GM12873 (cell line): ENCODE measurements around the gene C5orf22.

Experiments
- TF ChIP-seq, protein P1 (sequence below): IDR thresholded peaks from 2 replicates; pipeline ENCODE4 v1.5.1; 2012; ENCODE audit warnings: low read depth, mild to moderate bottlenecking, moderate library complexity, low read length, control low read depth; ENCODE audit not compliant: insufficient read depth; ENCODE audit errors: missing control alignments

Gene C5orf22

DNA sequence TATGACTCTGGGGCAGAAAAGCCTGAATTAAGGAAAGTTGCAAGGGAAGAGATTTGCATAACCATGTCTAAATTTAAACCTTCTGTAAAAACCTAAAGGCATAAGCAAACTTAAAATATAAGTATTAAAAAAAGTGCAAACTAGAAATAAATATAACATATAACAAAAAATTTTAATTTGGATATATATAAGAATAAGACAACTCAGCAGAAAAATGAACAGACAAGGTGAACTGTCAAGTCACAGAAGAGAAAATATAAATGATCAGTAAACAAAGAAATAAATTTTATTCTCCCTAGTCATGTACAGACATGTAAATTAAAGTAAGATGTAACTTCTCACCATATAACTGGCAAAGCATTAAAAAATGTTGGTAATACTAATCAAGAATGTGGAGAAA, 37.0 kb downstream of the C5orf22 start:
- TF ChIP-seq, protein P1, sequence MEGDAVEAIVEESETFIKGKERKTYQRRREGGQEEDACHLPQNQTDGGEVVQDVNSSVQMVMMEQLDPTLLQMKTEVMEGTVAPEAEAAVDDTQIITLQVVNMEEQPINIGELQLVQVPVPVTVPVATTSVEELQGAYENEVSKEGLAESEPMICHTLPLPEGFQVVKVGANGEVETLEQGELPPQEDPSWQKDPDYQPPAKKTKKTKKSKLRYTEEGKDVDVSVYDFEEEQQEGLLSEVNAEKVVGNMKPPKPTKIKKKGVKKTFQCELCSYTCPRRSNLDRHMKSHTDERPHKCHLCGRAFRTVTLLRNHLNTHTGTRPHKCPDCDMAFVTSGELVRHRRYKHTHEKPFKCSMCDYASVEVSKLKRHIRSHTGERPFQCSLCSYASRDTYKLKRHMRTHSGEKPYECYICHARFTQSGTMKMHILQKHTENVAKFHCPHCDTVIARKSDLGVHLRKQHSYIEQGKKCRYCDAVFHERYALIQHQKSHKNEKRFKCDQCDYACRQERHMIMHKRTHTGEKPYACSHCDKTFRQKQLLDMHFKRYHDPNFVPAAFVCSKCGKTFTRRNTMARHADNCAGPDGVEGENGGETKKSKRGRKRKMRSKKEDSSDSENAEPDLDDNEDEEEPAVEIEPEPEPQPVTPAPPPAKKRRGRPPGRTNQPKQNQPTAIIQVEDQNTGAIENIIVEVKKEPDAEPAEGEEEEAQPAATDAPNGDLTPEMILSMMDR: no peak

DNA sequence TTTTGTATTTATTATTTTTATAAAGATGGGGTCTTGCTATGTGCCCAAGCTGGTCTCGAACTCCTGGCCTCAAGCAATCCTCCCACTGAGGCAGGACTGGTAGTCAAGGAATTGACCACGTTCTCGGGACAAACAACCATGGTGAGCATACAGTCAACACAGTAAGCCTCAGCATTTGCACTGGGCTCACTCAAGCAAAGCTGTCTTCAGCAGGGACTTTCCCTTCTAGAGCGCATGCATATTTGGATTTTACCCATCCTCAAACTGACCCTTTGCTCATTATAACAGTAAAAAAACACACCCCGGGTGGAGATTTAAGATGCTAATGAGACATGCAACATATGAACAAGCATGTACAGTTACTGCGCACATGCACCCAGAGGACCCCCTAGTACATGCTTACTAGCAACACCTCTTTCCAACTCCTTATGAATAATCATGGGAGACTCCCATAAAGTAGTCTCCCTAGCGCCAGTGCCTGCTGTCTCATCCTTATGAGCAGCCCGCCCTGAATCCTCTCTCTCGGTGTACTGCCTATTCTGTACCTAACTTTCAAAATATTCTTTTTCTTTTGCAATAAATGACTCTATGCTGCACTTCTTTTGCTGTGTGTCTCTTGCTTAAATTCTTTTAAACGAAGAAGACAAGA, 41.5 kb downstream of the C5orf22 start:
- TF ChIP-seq, protein P1: no peak

DNA sequence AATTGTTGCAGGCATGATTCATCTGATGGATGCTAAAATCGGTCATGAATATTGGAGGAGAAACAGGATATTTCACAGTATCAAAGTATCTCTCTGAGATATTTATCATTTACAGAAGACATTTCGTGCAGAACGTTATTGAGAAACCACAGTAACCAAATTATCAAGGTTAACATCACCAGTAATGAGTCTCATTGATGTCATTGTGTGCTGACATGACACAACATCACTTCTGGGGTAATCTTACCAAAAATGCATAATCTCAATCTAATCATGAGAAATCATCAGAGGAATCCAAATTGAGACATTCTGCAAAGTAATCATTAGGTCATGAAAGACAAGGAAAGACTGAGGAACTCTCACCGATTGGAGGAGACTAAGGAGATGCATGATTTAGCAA, 42.7 kb downstream of the C5orf22 start:
- TF ChIP-seq, protein P1: no peak

DNA sequence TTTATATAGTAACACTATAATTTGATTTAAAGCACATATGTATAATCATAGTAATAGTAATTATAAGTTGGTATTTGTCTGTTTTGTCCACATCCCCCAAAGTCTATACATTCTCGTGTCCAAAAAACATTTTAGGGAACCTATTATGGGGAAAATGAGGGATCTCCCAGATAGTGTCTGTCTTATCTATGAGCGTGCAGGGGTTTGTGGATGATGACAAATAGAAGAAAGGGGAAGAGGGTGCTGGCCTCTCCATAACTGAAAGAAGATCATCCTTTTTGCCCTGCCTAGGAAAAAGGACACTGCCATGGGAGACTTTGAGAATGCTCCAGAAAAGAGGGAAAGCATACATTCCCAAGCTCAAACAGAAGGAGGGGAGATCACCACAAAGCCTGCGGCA, 45.3 kb downstream of the C5orf22 start:
- TF ChIP-seq, protein P1: no peak

DNA sequence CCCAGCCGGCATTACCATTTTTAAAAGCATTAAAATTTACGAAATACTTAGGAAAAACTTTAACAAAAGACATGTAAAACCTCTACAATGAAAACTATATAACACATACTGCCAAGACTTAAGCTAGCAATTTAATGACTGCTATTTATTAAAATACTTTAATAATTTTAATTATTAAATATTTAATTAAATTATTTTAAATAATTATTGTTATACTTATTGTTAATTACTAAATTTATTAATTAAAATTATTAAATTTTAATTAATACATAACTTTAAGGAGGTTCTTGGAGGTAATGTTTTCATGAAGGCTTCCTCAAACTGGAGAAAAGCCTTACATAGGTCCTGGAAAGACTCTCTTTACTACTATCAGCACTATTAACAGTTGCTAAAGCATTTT, 47.5 kb downstream of the C5orf22 start:
- TF ChIP-seq, protein P1: no peak

DNA sequence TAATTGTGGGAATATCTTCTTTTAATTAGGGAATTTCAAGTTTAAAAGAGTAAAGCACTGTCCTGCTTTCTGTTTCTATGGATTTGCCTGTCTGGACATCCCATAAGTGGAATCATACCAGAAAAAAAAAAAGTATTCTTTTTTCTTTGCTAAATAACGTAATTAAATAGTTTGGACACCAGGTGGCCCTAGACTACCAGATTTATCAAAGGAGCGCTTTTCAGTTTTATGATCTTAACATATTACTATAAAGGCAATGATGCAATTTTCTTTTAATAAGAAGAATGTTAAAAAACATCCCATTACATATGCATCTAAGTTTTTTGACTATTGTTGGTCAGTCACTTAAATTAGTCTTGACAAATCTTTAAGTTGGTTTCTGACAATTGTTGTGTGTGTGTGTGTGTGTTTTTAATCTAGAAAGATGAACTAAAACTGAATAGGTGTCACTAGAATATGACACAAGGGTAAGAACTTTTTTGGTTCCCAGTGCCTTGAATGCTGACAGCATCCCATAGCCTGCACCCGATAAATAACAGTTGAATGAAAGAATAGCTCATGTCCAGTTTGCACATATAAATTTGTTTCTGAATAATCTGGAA, 49.5 kb downstream of the C5orf22 start:
- TF ChIP-seq, protein P1: no peak

DNA sequence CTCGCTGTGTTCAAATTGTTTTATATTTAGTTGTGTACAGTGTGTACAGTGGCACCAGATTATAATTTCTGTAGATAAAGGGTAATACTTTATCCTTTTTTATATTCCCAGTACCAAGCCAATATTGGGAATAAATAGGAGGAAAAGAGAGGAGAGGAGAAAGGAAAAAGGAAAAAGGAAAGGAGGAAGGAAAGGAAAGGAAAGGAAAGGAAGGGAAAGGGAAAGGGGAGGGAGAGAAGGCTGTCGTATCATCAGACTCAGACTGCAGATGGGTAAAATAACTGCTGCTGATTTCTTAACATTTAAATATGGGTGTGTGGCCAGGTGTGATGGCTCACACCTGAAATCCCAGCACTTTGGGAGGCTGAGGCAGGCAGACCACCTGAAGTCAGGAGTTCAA, 51.0 kb downstream of the C5orf22 start:
- TF ChIP-seq, protein P1: no peak
